NT2/D1 (cell line): ENCODE measurements around the gene ANKFN1.

Experiments
- DNase-seq: peaks from one replicate; pipeline ENCODE4 v3.0.0-alpha.2; 2011; ENCODE audit warnings: low read depth, low spot score
- H3K27me3 ChIP-seq: 2 replicates; pipeline ENCODE4 v1.6.0; 2011; ENCODE audit warnings: mild to moderate bottlenecking; ENCODE audit not compliant: insufficient read length, insufficient read depth
- H3K36me3 ChIP-seq: 2 replicates; pipeline ENCODE4 v1.6.1; 2011; ENCODE audit warnings: mild to moderate bottlenecking, low read length, mixed read lengths; ENCODE audit not compliant: insufficient read depth, insufficient read length
- H3K4me1 ChIP-seq: 2 replicates; pipeline ENCODE4 v1.5.1; 2011; ENCODE audit not compliant: insufficient read depth, insufficient read length
- H3K4me3 ChIP-seq: 2 replicates; pipeline ENCODE4 v1.5.1; 2011; ENCODE audit warnings: low read depth; ENCODE audit not compliant: insufficient read length
- H3K9ac ChIP-seq: 2 replicates; pipeline ENCODE4 v1.6.0; 2011; ENCODE audit warnings: low read depth; ENCODE audit not compliant: insufficient read length
- H3K9me3 ChIP-seq: 2 replicates; pipeline ENCODE4 v1.5.1; 2011; ENCODE audit warnings: mild to moderate bottlenecking, low read length; ENCODE audit not compliant: insufficient read depth
- SUZ12 ChIP-seq: IDR thresholded peaks from 2 replicates; pipeline ENCODE4 v1.6.1; 2011; ENCODE audit not compliant: insufficient read length, insufficient read depth; ENCODE audit errors: extremely low read depth
- YY1 ChIP-seq: IDR thresholded peaks from 2 replicates; pipeline ENCODE4 v1.6.1; 2011; ENCODE audit not compliant: insufficient read length, insufficient read depth
- ZNF274 ChIP-seq: IDR thresholded peaks from 2 replicates; pipeline ENCODE4 v1.6.1; 2011; ENCODE audit warnings: mild to moderate bottlenecking, low read depth, low read length

Gene ANKFN1

DNA sequence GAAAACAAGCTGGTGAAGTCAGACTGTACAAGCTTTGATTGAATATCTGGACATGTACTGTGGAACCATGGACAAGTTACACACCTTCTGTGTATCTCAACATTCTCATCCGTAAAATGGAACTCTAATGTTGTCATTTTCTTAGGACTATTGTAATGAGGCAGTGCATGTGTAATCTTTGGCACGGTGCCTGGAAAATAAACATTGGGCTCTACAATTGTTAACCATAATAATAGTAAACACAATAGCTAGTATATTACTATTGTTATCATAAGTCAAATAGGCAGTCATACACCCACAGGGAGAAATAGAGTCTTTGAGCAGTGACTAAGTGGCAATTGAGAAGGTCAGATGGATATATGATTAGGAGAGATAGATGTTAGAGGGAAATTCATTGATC lies 39.8 kb upstream of the ANKFN1 start:
- H3K27me3 ChIP-seq = no peaks in the 10 kb centered on the region
- no peaks in the 10 kb centered on the region for H3K9me3 ChIP-seq
- H3K4me3 ChIP-seq = no peak overlapping the region
- no peak for DNase-seq
- TF ChIP-seq ZNF274 (no peak), SUZ12 (no peak)
- H3K4me1 ChIP-seq = no peaks in the 10 kb centered on the region
- no peaks in the 10 kb centered on the region for H3K36me3 ChIP-seq
- no peak overlapping the region for H3K9ac ChIP-seq

GRCh38 chr17:56114469-56114868 lies 38.8 kb upstream of the ANKFN1 start:
- no peak overlapping the region for H3K4me3 ChIP-seq

DNA sequence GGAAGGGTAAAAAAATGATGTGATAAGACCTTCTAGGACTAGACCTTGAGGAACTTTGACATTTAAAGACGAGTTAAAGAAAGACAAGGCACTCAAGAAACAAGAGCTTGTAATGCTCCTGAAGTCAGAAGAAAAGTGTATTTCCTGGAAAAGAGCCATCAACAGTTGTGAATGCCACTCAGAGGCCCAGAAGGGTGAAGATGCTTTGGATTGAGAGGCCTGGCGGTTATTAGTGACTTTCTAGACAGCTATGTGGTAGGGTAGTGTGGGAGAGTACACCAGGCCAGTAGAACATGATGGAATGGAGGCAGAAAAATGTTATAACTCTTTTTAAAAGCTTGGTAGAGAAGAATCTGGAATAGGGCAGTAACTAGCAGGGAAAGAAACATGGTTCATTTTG lies 34.1 kb upstream of the ANKFN1 start:
- Histone ChIP-seq H3K4me1 (no peaks in the 10 kb centered on the region), H3K36me3 (no peaks in the 10 kb centered on the region), H3K9ac (no peak overlapping the region), H3K9me3 (no peaks in the 10 kb centered on the region), H3K27me3 (no peaks in the 10 kb centered on the region), H3K4me3 (no peak overlapping the region)
- no peak for DNase-seq
- no peak for TF ChIP-seq YY1
- no peak for TF ChIP-seq SUZ12
- TF ChIP-seq ZNF274 = no peak

More at GRCh38 chr17:56114469-56114868, 38.8 kb upstream of the ANKFN1 start:
- no peak for DNase-seq
- no peak overlapping the region for H3K9ac ChIP-seq
- no peaks in the 10 kb centered on the region for H3K9me3 ChIP-seq
- H3K36me3 ChIP-seq = no peaks in the 10 kb centered on the region
- TF ChIP-seq YY1 (no peak), ZNF274 (no peak), SUZ12 (no peak)
- H3K4me1 ChIP-seq = no peaks in the 10 kb centered on the region
- no peaks in the 10 kb centered on the region for H3K27me3 ChIP-seq

GRCh38 chr17:56119936-56120335 lies 33.3 kb upstream of the ANKFN1 start:
- no peak for DNase-seq
- Histone ChIP-seq H3K9me3 (no peaks in the 10 kb centered on the region), H3K27me3 (no peaks in the 10 kb centered on the region), H3K4me1 (no peaks in the 10 kb centered on the region), H3K4me3 (no peak overlapping the region), H3K9ac (no peak overlapping the region), H3K36me3 (no peaks in the 10 kb centered on the region)
- TF ChIP-seq SUZ12 = no peak
- no peak for TF ChIP-seq YY1
- no peak for TF ChIP-seq ZNF274

DNA sequence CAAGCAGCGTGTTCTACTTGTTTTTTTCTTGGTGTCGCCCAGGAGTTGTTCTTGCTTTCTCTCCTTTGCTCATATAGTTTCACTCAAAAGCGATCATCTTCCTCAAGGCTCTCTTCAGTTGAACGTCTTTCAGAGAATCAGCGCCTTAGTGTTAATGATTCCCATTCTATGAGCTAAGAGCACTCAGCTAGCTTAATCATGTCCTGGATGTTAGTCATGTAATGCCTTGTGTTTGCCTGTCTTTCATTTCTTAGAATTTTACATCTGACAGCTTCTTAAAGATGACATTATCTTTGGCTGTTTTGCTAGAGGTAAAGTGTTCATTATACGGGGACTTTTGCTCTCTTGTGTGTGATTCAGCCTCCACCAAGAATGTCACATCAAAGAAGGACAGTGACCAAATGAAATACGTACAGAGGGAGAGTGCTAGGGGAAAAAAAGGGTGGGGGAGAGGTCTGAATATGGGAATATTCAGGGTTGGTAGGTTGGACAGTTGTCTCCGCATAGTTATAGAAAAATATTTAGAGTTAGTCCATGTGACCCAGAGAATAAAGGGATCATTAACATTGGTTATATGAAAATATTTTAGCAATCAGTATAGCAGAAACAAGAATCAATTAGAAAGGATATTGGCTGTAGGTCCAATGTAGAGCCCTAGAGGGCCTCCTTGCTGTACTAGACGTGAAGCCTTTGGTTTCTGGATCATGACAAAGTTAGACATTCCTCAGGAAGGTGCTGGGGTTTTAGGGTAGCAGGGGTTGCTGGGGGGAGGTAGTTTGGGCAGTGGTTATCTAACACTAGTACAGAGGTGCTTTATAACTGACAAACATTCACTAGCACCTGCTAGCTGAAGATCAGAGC lies 31.9 kb upstream of the ANKFN1 start:
- H3K4me3 ChIP-seq = no peak overlapping the region
- H3K4me1 ChIP-seq = no peaks in the 10 kb centered on the region
- H3K9ac ChIP-seq = no peak overlapping the region
- no peak for DNase-seq
- H3K27me3 ChIP-seq = no peaks in the 10 kb centered on the region
- TF ChIP-seq YY1 = no peak
- no peaks in the 10 kb centered on the region for H3K9me3 ChIP-seq
- no peaks in the 10 kb centered on the region for H3K36me3 ChIP-seq

DNA sequence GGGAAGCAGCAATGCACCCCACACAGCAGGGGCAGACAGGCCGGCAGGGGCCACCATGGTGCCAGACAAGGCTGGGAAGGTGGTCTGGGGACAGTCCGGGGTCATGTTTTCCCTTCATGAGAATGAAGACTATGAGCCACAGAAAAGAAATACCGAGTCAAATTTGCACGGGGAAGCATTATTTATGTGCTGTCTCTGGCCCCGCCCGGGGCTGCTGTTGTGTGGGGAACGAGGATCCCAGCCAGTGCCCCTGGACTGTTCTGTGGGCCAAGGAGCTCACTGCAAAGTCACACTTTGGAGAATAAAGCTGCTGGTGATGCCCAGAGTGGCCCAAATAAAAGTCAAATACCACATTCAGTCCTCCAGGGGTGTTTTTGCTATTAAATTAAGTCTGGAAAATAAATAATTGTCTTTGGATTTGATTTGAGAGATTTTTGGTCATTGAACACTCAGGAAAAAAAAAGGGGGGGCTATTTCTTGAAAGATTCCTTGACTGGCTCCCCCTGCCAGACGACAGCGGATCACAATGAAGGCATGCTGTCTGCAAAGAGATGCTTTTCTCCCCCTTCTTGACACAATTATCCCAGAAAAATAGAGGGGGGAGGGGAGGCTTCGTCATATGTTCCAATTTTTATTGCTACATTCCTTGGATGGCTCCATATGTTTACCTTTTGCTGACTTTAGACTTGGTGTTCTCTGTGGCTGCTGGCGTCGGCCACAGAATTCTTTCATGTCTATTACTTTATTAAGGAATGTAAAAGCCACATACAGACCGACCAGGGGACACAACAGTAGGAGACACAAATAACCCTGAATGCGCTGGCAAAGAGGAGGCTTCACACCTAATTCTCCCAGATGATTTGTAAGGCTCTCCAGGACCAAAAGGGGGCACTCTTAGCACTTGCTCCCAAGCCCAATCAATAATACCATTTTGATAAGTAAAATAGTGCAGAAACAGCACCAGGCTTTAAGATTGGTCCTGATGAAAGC lies 27.1 kb upstream of the ANKFN1 start:
- TF ChIP-seq SUZ12 (no peak), YY1 (no peak), ZNF274 (no peak)

GRCh38 chr17:56130026-56130425 lies 23.2 kb upstream of the ANKFN1 start:
- Histone ChIP-seq H3K36me3 (no peaks in the 10 kb centered on the region), H3K27me3 (no peaks in the 10 kb centered on the region), H3K4me3 (no peak overlapping the region), H3K9ac (no peak overlapping the region), H3K9me3 (no peaks in the 10 kb centered on the region), H3K4me1 (no peaks in the 10 kb centered on the region)
- no peak for TF ChIP-seq YY1
- no peak for DNase-seq

More for the DNA sequence above, 27.1 kb upstream of the ANKFN1 start:
- Histone ChIP-seq H3K27me3 (no peaks in the 10 kb centered on the region), H3K9me3 (no peaks in the 10 kb centered on the region), H3K36me3 (no peaks in the 10 kb centered on the region), H3K4me3 (no peak overlapping the region), H3K9ac (no peak overlapping the region), H3K4me1 (no peaks in the 10 kb centered on the region)
- DNase-seq = peak; percentile 30
